Activated CD4-positive, alpha-beta T cell treated with anti-CD3 and anti-CD28 coated beads, Interleukin-10, Interleukin-2, amounts not matched to agents 100 ng/mL and 50 ng/mL, durations not matched to agents 16 hours and 8 hours (primary cell): ENCODE data around the gene TAS2R41.
"Not testable (repeated sequence)": the region's sequence is repeated elsewhere in the genome, so short reads cannot be mapped to it uniquely, and the experiment has no call there.

Experiments used
- DNase-seq: peaks from one replicate; pipeline ENCODE4 v3.0.0-alpha.2; 2020

TAS2R41 gene

DNA sequence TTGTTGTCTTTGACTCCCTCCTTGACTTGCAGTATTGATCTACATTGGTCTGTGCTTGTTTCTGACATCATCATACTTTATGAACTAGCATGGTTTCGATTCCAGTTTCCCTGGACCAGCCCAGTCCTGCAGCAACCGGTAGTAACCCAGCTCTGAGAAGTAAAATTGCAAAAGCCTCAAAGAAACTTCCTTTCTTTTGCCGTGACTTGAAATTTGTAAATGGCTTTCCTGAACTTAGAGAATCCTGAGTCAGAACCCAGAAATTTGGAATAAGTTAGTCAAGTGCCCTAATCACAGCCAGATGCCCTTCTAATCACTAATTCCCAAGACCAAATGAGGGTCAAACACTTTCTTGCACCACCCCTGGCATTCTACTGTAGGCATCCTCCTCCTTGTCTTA lies 19.4 kb upstream of the TAS2R41 start:
- DNase-seq: no peak

DNA sequence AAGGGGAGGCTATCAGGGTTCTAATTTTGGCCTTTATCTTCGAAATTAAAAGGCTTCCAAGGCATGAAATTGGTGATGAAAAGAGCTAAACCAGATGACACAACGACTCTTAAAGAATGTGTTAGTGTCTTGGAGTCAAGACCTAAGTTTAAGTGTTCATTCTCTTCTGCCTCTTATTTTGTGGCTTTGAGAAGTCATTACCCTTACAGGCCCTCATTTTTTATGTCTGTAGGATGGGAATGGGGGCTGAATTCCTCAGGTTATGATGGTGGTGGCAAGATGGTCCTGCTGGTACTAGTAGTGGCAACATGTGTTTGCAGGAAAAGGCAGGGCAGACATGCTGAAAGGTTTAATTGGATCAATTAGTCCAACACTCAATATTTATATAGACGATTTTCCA lies 19.0 kb upstream of the TAS2R41 start:
- no peak for DNase-seq

DNA sequence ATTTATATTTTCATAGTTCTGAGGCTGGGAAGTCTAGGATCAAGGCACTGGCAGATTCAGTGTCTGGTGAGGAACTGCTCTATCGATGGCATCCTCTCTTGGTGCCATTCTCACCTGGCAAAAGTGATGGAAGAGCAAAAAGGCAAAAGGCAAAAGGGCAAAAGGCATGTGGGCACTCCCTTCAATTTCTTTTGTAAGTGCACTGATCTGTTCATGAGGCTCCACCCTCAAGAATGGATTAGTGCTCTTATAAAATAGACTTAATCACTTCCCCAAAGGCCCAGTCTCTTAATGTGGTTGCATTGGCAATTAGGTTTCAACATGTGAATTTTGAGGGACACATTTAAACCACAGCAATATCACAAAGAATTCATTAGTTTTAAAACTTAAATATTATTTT lies 18.3 kb upstream of the TAS2R41 start:
- no peak for DNase-seq

DNA sequence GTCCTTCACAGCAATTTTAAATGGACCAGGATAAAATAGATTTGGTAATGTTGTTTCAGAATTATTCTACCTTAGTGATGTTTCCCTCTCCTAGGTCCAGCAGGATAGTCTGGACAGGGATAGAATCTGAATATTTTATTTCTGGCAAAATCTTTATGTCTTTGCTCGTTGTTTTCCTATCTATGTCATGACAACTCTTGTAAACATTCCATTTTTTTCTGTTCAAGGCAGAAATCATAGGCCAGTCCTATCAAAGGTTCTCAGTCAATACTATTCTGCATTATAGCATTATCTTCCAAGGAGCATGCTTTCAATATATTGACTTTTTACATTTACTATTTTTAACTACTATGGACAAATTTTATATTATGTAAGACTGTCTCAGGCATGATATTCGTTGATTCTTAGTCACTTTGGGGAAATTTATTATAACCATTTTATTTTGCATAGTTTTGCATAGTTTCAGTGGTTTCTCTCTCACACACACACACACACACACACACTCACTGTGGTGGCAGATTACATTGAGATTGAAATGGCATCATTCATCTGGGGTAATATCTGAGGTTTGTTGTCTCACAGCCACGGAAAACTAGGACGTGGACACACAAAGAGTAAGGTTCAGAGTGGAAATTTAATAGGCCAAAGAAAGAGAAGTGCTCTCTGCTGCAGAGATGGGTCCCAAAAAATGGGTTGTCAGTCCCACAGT lies 17.2 kb upstream of the TAS2R41 start:
- no peak for DNase-seq

DNA sequence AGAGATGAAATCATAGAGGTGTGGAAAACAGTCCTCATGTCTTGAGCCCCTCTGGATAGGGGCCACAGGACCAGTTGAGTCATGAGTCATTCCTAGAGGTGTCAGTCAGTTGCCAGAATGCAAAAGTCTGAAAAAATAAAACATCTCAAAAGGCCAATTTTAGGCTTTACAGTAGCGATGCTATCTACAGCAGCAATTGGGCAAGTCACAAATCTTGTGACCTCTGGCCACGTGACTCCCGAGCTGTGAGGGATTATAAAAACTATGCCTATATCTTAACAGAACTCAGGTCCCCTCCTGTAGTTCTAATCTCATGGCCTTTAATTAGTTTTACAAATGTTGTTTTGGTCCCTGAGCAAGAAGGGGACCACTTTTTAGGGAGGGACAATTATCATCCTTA lies 15.6 kb upstream of the TAS2R41 start:
- no peak for DNase-seq

DNA sequence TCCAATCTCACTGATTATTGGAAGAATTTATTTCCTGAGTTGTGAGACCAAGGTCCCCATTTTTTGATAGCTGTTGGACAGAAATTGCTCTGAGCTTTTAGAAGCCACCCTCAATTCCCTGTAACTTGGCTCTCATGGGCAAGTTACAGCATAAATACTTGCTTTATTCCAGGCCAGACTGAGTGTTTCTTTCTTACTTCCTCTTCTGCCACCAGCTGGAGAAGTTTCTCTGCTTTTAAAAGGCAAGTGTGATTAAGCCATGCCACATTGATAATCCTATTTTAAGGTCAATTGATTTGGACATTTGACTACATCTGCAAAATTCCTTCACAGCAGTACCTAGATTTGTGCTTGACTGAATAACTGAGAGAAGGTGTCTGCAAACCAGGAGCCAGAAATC lies 14.1 kb upstream of the TAS2R41 start:
- DNase-seq: no peak

DNA sequence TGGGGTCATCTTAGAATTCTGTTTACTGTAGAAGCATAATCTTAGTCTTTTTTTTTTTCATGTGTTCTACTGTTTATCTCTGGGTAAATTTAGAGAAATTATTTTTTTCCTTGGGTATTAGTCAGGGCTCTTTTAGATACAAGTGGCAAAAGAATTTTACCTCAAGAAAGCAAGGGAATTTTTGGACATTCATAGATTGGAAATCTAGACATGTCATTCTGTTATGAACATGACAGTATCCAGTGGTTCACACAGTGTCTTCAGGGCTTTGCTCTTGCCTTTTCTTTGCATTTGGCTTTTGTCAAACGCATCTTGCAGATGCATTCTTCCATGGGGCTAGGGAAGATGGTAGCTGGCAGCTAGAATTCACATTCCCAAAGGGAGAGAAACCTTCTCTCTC lies 13.7 kb upstream of the TAS2R41 start:
- DNase-seq: no peak

DNA sequence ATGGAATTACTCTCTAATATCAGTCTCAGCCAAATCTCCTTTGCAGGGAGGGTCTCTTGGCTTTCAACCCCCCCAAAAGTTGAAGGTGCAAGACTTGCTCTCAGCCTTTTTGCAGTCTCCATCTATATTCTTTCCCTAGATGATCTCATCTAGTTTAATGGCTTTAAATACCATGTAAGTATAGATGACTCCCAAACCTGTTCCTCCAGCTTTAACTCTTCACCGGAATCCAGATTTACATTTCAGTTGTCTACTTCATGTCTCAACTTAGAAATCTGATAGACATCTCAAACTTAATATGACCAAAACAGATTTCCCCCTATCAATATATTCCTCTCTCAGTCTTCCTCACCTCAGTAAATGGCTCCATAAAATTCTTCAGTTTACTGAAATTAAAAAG lies 9.9 kb upstream of the TAS2R41 start:
- DNase-seq: no peak

DNA sequence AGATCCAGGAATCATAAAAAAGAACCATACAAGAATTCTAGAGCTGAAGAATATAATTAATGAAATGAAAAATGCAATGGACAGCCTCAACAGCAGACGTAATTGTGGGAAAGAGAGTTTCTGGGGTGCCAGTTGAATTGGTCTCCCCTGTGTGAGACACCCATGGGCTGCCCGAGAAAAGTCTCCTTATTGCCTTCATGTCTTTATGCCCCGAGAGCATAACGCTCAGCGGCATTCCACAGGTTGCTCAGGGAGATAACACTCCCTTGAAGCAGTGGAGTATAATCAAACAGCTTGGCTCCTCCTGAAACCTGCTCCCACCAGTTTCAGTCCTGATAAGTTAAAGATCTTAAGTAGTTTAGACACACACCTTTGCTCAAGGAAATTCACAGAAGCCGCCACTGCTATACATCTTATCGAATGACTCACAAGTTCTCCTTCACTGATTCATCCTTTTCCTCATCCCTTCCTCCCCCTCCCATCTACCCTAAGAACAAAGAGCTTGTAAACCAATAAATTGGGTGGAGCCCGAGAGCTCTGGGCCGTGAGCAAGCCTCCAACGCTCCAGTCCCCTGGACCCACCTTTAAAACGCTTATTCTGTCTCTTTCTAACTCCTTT lies 5.5 kb upstream of the TAS2R41 start:
- not testable (repeated sequence) for DNase-seq

DNA sequence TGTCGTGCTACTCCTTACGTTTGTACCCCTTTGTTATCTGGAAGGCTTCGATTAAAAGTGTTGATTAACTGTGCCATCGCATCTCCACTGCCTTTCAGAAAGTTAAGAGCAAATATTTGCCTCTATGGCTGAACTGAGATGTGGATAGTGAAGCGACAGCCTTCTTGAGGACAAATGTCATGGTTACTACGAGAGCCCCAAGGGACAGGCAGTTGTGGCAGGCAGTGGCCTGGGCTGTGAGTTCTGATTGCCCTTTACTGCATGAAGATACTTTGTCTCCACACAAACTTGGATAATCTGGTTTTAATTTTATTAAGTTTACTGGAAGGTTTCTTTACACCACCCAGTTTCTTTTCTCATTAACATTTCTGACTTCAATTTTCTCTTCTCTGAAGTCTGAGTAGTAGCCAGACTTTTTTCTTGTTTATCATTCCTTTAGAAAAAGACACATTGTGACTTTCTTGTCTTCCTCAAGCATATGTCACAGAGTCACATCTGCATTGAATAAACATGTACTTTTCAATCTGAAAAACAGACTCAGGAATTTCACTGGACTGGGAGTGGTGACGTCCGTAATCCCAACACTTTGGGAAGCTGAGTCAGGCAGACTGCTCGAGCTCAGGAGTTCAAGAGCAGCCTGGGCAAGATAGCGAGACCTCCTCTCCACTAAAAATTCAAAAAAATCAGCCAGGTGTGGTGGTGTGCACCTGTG lies 1.5 kb downstream of the TAS2R41 start:
- DNase-seq: no peak

DNA sequence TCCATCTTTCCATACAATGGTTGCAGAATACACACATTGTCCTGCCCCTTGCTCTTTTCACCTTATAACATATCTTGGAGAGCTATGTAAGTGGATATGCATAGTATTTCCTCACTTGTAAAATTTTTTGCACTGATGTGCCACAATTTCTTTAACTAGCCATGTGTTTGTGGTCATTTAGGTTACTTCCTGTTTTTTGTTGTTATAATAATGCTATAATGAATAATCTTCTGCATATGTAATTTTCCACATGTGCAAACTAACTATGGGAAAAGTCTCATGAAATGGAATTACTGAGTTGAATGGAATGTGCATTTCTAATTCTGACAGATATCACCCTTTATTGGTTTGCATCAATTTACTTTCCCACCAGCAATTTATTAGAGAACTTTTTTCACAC lies 2.8 kb downstream of the TAS2R41 start:
- DNase-seq: no peak

DNA sequence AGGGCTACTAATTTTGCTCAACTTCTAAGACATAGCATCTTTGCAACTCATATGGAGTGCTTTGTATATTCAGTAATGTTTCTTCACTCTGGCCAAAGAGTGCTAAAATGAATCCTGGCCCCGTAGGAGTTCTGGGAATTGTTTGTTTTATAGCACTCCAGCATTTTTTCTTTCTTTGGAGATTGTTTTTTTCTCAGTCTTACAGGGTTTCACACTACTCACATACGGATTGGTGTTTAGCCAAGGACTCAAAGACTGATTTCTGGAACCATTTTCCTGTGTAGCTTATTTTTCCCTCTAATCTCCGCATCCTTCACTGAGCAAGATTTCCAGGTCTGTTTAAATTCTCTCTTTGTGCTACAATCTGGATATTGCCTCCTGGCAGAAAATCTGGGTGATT lies 6.4 kb downstream of the TAS2R41 start:
- no peak for DNase-seq

DNA sequence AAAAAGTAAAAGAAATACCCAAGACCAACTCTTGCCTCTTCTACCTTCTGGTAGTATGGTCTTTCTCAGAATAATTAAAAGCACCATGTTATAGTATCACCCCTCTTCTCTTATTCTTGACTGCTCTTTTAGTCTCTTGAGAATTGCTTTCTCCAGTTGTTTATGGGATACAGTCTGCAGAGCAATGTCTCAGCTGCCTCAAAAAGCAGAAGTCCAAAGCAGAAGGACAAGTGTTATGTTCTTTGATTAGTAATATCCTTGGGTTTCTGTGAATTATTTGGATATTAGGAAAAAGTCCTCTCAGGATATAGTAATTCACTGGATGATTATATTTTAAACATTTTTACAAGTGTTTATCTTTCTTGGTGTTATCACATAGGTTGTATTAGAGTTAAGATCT lies 7.4 kb downstream of the TAS2R41 start:
- no peak for DNase-seq

DNA sequence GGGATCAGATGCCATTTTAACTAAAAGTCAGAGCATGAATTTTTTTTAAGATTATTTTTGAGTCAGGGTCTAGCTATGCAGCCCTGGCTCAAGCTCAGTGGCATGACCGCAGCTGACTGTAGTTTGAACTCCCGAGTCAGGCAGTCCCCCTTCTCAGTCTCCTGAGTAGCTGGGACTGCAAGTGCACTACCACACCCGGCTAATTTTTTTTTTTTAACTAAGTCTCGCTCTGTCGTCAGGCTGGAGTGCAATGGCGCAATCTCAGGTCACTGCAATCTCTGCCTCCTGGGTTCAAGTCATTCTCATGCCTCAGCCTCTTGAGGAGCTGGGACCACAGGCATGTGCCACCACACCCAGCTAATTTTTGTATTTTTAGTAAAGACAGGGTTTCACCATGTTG lies 7.8 kb downstream of the TAS2R41 start:
- no peak for DNase-seq

DNA sequence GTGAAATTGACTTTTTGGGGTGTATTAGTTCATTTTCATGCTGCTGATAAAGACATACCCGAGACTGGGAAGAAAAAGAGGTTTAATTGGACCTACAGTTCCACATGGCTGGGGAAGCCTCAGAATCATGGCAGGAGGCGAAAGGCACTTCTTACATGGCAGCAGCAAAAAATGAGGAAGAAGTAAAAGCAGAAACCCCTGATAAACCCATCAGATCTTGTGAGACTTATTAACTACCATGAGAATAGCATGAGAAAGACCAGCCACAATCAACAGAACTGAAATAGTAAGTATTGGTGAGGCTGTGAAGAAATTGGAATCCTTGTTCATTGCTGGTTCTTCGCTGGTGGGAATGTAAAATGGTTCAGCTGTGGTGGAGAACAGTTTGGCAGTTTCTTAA lies 8.6 kb downstream of the TAS2R41 start:
- not testable (repeated sequence) for DNase-seq

DNA sequence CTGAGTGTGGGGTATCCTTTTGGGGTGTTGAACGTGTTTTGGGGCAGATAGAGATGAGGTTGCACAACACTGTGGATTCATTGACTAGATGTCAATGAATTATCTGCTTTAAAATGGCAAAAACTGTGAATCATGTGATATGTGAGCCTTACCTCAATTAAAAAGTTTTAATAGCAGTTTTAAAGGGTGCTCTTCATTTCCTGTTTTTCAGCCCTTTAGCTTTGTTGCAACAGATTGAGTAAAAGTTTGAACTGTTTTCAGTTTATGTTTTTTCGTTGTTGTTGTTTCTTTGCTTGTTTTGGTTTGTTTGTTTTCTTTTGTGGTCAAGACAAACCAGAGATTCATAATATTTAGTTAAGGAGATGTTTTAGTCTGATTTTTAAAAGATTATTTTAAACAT lies 9.4 kb downstream of the TAS2R41 start:
- DNase-seq: no peak

DNA sequence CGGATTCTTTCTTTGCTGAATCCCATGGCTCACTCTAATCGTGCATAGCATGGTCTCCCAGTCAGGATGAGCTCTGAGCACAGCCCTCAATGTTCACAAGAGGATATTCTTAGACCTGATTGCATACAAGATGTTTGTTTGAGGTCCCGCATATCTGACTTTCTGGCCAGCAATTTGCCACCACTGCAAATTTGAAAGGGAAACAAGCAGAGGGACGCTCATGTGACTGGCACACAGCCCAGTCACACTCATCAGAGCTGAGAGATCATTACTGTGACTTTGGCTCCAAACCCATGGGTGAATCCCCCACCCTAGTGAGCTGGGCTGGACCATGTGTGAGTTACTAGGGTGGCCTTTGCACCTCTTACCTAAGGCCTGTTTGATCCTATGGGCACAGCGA lies 9.9 kb downstream of the TAS2R41 start:
- DNase-seq: no peak

DNA sequence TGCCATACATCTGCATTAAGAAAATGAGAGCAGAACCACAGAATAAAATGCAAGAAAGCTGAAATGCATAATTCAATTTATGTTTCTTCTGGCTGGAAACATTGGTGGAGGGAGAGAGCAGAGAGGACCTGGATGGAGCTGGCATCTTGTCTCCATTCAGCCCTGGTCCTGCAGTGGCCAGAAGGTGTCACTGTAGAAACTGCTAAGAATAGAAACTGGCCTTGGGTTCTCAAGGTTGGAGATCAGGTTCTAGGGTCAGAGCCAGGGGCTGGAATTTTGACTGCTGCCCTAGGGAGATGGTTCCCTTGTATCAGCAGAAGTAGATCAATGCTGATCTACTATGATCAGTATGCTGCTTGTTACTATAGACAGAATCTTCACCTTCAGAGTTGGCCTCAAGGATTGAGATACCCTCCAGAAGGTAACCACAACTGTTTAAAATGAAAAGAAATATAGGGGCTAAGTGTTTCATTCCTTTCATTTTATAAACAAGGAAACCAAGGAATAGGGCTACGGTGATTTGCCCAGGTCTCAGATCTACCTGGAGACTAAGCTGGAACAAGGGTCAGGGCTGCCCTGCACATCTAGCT lies 13.1 kb downstream of the TAS2R41 start:
- peak; percentile 17 for DNase-seq

DNA sequence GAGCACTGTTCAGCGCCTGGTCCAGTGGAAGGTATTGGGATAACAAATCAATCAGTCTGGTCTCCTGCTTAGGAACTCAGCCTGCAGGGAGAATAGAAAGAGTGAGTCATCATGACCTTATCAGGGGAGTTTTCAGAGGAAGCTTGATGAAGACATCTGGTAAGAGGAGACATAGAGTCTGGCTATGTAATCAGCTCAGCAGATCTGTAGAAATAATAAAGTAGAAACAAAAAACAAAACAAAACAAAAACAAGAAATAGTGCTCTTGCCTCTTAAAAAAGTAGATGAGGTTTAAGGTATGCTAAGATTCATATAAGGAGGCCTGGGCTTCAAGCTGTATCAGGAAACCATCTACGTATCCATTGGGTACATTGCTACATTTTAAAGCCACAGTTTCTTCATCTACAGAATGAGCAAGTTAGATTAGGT lies 14.4 kb downstream of the TAS2R41 start:
- DNase-seq: peak; percentile 18

DNA sequence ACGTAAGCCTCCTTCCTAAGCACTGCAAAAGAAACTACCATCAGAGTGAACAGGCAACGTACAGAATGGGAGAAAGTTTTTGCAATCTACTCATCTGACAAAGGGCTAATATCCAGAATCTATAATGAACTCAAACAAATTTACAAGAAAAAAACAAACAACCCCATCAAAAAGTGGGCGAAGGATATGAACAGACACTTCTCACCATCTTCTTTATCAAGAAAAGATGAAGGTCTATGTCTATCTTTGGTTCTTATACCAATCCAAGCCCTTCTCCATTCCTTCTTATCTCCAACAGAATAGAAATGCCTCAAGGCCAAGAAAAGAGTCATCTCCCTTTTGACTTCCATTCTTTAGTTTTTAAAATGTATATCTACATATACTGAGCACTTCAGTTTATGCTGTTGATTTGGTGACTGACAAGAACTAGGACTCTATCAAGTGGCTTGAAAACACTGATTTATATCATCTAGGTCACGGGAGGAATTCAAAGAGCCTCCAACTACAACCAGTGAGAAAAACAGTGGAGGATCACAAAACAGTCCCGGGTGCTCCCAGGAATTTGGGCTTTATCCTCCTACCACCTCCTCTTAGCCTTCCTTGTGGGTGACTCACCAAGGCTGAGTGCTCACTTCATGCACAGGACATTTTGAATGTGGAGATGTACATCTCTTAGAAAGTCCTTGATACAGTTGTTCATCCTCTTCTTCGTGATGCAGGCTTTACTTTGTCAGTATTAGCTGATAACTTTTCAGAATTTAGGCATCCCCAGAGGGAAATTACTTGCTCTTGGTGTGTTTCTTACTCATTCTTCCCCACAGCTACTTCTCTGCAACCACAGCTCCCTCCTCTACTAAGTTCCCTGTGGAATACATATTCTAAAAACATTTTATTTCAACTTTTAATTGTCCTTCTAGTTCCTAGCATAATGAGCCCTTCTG lies 15.4 kb downstream of the TAS2R41 start:
- DNase-seq: no peak

DNA sequence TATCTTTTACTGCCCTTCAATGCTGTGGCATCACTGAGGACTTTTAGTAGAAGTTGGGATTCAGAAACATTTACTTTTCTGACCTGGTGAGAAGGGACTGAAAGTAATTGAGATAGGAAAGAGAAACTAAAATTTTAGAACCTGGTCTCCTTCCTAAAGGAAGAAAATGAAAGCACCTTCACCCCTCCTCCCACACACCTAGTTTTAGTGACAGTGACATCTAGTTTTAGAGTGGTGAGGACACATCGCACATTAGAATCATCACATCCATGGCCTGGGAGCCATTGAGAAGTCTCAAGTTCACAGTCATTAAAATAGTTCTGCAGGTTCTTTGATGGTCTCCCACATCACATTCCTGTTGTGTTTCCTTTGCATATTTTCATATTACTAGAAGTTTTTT lies 16.1 kb downstream of the TAS2R41 start:
- no peak for DNase-seq

DNA sequence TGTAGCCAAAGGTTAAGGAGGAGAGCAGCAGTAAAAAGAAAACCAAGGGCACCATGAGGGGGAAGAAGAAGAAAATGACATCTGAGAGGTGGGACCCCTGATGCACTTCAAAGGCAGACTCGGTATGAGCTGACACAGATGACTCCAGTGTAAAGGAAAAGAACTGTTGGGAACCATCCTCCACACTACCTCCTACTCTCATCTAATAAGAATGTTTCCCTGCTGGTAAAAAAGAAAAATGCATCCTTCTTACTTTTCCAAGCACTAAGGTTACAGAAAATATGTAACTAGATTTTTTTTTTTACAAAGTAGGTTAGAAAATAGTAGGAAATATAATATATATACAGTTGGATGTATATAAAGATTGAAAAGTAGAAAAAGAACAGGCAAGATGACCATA lies 16.9 kb downstream of the TAS2R41 start:
- no peak for DNase-seq

DNA sequence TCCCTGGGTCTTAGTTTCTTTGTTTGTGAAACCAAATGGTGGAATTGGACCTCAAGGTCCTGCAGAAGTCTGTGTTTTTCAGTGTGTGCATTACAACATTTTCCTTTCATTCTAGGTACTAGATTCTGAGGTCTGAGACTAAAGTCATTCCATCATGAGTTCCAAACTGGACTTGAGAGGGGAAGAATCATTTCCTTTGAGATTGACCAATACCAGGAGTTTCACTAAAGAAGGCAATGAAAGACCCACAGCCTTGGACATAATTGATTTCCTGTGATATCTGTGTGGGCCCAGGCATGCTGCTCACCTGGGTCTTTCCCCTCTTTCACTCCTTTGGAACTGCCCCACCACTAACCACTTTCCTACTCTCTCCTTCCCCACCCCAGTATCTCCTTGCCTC lies 18.2 kb downstream of the TAS2R41 start:
- no peak for DNase-seq
